SIG-M5 (cell line): ENCODE measurements around the gene TBX1.
"Not testable (repeated sequence)": the region's sequence is repeated elsewhere in the genome, so short reads cannot be mapped to it uniquely, and the experiment has no call there.

Experiments used
- DNase-seq: peaks from one replicate; lab custom pipeline; 2025; lab: John Stamatoyannopoulos, UW

TBX1 gene

GRCh38 chr22:19784384-19785175 lies 24.0 kb downstream of the TBX1 start:
- DNase-seq = no peak

- no peak for DNase-seq
Observed at GRCh38 chr22:19785461-19786263, 25.1 kb downstream of the TBX1 start.

- DNase-seq = no peak
Observed at GRCh38 chr22:19786264-19786585, 25.6 kb downstream of the TBX1 start.

GRCh38 chr22:19786959-19787848 lies 26.6 kb downstream of the TBX1 start:
- no peak for DNase-seq

GRCh38 chr22:19787849-19788141 lies 27.2 kb downstream of the TBX1 start:
- DNase-seq = no peak

- DNase-seq = no peak
Observed at GRCh38 chr22:19788661-19789225, 28.2 kb downstream of the TBX1 start.

GRCh38 chr22:19789406-19789805 lies 28.8 kb downstream of the TBX1 start:
- DNase-seq = no peak

GRCh38 chr22:19789828-19790227 lies 29.2 kb downstream of the TBX1 start:
- no peak for DNase-seq

- no peak for DNase-seq
Observed at GRCh38 chr22:19791243-19791642, 30.7 kb downstream of the TBX1 start.

GRCh38 chr22:19791894-19792293 lies 31.3 kb downstream of the TBX1 start:
- DNase-seq = no peak

- not testable (repeated sequence) for DNase-seq
Observed at GRCh38 chr22:19792383-19792896, 31.9 kb downstream of the TBX1 start.

GRCh38 chr22:19793161-19793560 lies 32.6 kb downstream of the TBX1 start:
- no peak for DNase-seq

GRCh38 chr22:19793661-19794310 lies 33.2 kb downstream of the TBX1 start:
- no peak for DNase-seq

- no peak for DNase-seq
Observed at GRCh38 chr22:19795617-19796008, 35.0 kb downstream of the TBX1 start.

GRCh38 chr22:19796160-19796559 lies 35.6 kb downstream of the TBX1 start:
- DNase-seq = no peak

- DNase-seq = no peak
Observed at GRCh38 chr22:19797086-19798002, 36.8 kb downstream of the TBX1 start.

GRCh38 chr22:19798003-19798665 lies 37.6 kb downstream of the TBX1 start:
- DNase-seq = no peak

GRCh38 chr22:19798891-19799293 lies 38.3 kb downstream of the TBX1 start:
- no peak for DNase-seq

GRCh38 chr22:19799322-19800190 lies 39.0 kb downstream of the TBX1 start:
- DNase-seq = no peak
